ENCODE measurements around the gene AHNAK. TPM values are rescaled to one million over a fixed set of nuclear protein-coding genes. Genes with fewer than 3 reads are reported as not detected.
A peak's percentile ranks its signal among the peaks of the same experiment; 100 is the strongest.

The AHNAK gene
- total and polyA plus RNA-seq, 2 of the 8 experiments (the other 6 are each of a cell fraction or from before 2014, with no cell fraction given): 2.0 to 5.8 TPM

DNA sequence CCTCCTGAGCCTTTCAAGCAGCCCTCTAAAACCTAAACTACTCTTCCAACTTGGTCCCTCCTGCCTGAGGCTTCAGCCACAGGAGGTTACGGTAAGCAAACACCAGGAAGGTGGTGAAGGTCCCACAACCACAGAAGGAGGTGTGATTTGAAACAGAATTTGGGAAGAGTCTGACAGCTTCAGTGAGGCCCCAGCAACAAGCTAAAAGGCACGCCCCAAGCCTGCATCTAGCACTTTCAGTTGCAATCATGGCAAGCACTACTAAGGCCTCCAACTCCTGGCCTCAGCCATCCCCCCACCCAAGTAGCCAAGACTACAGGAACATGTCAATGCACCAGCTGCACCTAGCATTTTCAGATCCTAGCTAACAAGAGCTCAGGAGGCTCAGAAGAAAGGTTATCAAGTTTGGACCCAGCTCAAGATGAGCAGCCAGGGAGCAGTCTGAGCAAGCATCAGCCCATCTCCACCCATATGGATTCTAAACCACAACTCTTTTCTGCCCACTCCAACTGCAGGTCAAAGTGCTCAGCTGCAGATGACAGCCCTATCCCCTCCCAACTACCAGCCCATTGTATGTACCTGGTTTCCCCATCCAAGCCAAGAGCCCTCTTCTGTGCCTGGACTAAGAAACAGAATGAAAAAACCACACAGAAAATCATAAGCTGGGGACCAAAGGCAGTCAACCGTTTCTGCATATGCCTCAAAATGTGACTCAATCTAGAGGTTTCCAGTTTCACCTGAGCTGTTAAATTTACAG, 10.4 kb upstream of the AHNAK start:
- H4K5ac ChIP-seq (ENCODE audit: insufficient read length, low read depth, low read length): no peak overlapping the region
- H2BK15ac ChIP-seq (ENCODE audit: low read length): 0 out of 2 replicates have a peak overlapping the region, but pooled peaks have one; percentile 33
- ChIA-PET CTCF (ENCODE audit: partially characterized antibody) (interaction anchor here (0.7 to 10.9 kb wide), 11 partner anchors 10 to 217 kb away, joined by 3 to 161 read pairs (median 6); partner anchors contain the start of genes AHNAK and EEF1G), POLR2A (ENCODE audit: partially characterized antibody) (interaction anchor here (0.7 to 20.3 kb wide), 17 partner anchors 10 to 150 kb away, joined by 3 to 336 read pairs (median 3); partner anchors contain the start of genes AHNAK, BSCL2, C11orf98 and CSKMT)
- peaks cover 8 to 29% of the 10 kb centered on the region in 2 experiments for H4K20me1 ChIP-seq (replicated peaks in 1 of 2; ENCODE audit: control insufficient read depth in 1 of 2, insufficient read depth in 2 of 2, low read length in 2 of 2)
- H3K4me2 ChIP-seq (ENCODE audit: insufficient read depth in 1 of 2, low read depth in 2 of 2, low read length in 2 of 2): peak overlapping the region in 1 of 2 experiments; percentile 5; a peak in 1 of 4 replicates
- no peak overlapping the region for H2AFZ ChIP-seq (ENCODE audit: low read length)
- peak overlapping the region; percentile 42 for H3K18ac ChIP-seq (ENCODE audit: extremely low read depth, low read length)
- peak overlapping the region; percentile 60; the same call in 1 of the 2 replicates for H2BK12ac ChIP-seq (ENCODE audit: low read depth, low read length)
- H3K36me3 ChIP-seq (ENCODE audit: control insufficient read depth in 2 of 4, insufficient read depth in 4 of 4, low read length in 3 of 4): peaks cover 14 to 33% (median 23%) of the 10 kb centered on the region in 4 experiments
- no peak overlapping the region for H2BK120ac ChIP-seq (replicated peaks; ENCODE audit: low read depth, low read length)
- H4K8ac ChIP-seq (ENCODE audit: extremely low read depth, insufficient read depth, low read length): no peak overlapping the region
- no peak for DNase-seq (ENCODE audit: low read depth in 1 of 2, low spot score in 2 of 2)
- no peak overlapping the region for H3K56ac ChIP-seq (replicated peaks; ENCODE audit: insufficient read length, low read depth, low read length)
- H4K91ac ChIP-seq (replicated peaks; ENCODE audit: insufficient read length, low read length): no peak overlapping the region
- H3K27ac ChIP-seq (ENCODE audit: low read depth, low read length): peak overlapping the region; percentile 67
- H2AK5ac ChIP-seq (ENCODE audit: low read depth, low read length): peak overlapping the region; percentile 11; the same call in 1 of the 2 replicates
- no peak for FAIRE-seq
- H3K4me3 ChIP-seq (ENCODE audit: extremely low read depth in 1 of 4, insufficient read depth in 2 of 4, low read depth in 3 of 4, low read length in 4 of 4): no peak overlapping the region
- H3K27me3 ChIP-seq (replicated peaks in 1 of 4; ENCODE audit: control insufficient read depth in 3 of 4, extremely low read depth in 1 of 4, insufficient read depth in 3 of 4, low read length in 3 of 4): no peaks in the 10 kb centered on the region
- peak overlapping the region; percentile 64 for H2BK5ac ChIP-seq (ENCODE audit: low read depth, low read length)
- H3K14ac ChIP-seq (ENCODE audit: insufficient read length): no peak overlapping the region
- H3K9me3 ChIP-seq (ENCODE audit: insufficient read depth in 2 of 2, low read depth in 1 of 2, low read length in 1 of 2): no peaks in the 10 kb centered on the region
- H3K9ac ChIP-seq (replicated peaks in 1 of 4; ENCODE audit: extremely low read depth in 1 of 4, low read depth in 3 of 4, low read length in 3 of 4): peak overlapping the region in 2 of 4 experiments; percentile 4 to 14; a peak in 4 of 7 replicates
- no peak overlapping the region for H3K23ac ChIP-seq (ENCODE audit: insufficient read length)
- H3K4ac ChIP-seq (replicated peaks; ENCODE audit: insufficient read length, low read depth, low read length): no peak overlapping the region
- H3K79me2 ChIP-seq (ENCODE audit: control insufficient read depth in 1 of 2, insufficient read depth in 2 of 2, low read length in 2 of 2): peaks cover 0 to 13% of the 10 kb centered on the region in 2 experiments; a peak in 1 of 4 replicates
- H3K4me1 ChIP-seq (replicated peaks in 1 of 4; ENCODE audit: control insufficient read depth in 3 of 4, insufficient read depth in 4 of 4, low read length in 3 of 4): peaks cover 30 to 62% (median 36%) of the 10 kb centered on the region in 4 experiments
- WGBS, 2 experiments (ENCODE audit: extremely low coverage in 1 of 2, insufficient coverage in 1 of 2, insufficient read length in 1 of 2, insufficient replicate concordance in 2 of 2, low coverage in 1 of 2, low lambda C conversion rate in 2 of 2, missing lambda C conversion rate in 1 of 2): 89% methylated on average over 3 of the region's 3 CpGs; no CpG with 5 or more reads in 1 of the 2 experiments
- no peaks in the 10 kb centered on the region for H3K79me1 ChIP-seq (ENCODE audit: low read depth, low read length)
- peaks cover 2% of the 10 kb centered on the region; the same call in 1 of the 2 replicates for H3K23me2 ChIP-seq (ENCODE audit: low read depth, low read length)
- no peak overlapping the region for H2BK20ac ChIP-seq (ENCODE audit: low read length)
- TF ChIP-seq, protein P1, sequence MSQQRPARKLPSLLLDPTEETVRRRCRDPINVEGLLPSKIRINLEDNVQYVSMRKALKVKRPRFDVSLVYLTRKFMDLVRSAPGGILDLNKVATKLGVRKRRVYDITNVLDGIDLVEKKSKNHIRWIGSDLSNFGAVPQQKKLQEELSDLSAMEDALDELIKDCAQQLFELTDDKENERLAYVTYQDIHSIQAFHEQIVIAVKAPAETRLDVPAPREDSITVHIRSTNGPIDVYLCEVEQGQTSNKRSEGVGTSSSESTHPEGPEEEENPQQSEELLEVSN (IDR thresholded peaks at IDR 0.05): no peak
- no peak for TF ChIP-seq CTBP2 (IDR thresholded peaks at IDR 0.05; ENCODE audit: borderline replicate concordance, insufficient read depth, insufficient read length, low read length)
- TF ChIP-seq JUND (IDR thresholded peaks at IDR 0.05; ENCODE audit: low read length): no peak
- no peak for TF ChIP-seq SP1 (IDR thresholded peaks at IDR 0.05; ENCODE audit: low read depth, low read length)
- TF ChIP-seq, protein P2, sequence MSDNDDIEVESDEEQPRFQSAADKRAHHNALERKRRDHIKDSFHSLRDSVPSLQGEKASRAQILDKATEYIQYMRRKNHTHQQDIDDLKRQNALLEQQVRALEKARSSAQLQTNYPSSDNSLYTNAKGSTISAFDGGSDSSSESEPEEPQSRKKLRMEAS (IDR thresholded peaks at IDR 0.05): no peak
- TF ChIP-seq ZNF274 (IDR thresholded peaks at IDR 0.05; ENCODE audit: borderline replicate concordance, extremely low read depth, low read length): no peak
- no peak for TF ChIP-seq EZH2 (IDR thresholded peaks at IDR 0.05; ENCODE audit: low read depth, low read length, severe bottlenecking)
- TF ChIP-seq GABPA (IDR thresholded peaks at IDR 0.05; ENCODE audit: borderline replicate concordance, insufficient read depth, low read length): no peak
- TF ChIP-seq RNF2 (IDR thresholded peaks at IDR 0.05; ENCODE audit: borderline replicate concordance, low read depth, low read length, missing control alignments, poor library complexity, severe bottlenecking): no peak
